Breast epithelium (tissue), 3 donors: ENCODE results near the gene ADAD2.

ENCODE experiments used
- CTCF ChIP-seq, 3 donors: fragments of 450-650 bp; IDR thresholded peaks; one replicate each; pipeline ENCODE4 v1.5.1; 2016 to 2017; ENCODE audit warnings: antibody characterized with exemption in 3 of 3, mild to moderate bottlenecking in 3 of 3, moderate library complexity in 3 of 3
- POLR2A ChIP-seq: fragments of 450-650 bp; IDR thresholded peaks from one replicate; pipeline ENCODE4 v1.6.1; 2016; ENCODE audit warnings: antibody characterized with exemption, mild to moderate bottlenecking, moderate library complexity

- TF ChIP-seq CTCF (IDR thresholded peaks at IDR 0.05) (no peak), POLR2A (no peak)
Measured at GRCh38 chr16:84182104-84182503, 8.9 kb upstream of the ADAD2 start.
